GM12873 (cell line): Measurements from ENCODE around the gene SLC25A21.

ENCODE experiments used
- CTCF ChIP-seq: IDR thresholded peaks from 2 replicates; pipeline ENCODE4 v1.5.1; 2012; ENCODE audit warnings: low read depth, mild to moderate bottlenecking, moderate library complexity, low read length, control low read depth; ENCODE audit not compliant: insufficient read depth; ENCODE audit errors: missing control alignments

SLC25A21 gene

GRCh38 chr14:36768638-36769337, 403.6 kb downstream of the SLC25A21 start:
- TF ChIP-seq CTCF = no peak

GRCh38 chr14:36767603-36768281, 404.7 kb downstream of the SLC25A21 start:
- no peak for TF ChIP-seq CTCF

GRCh38 chr14:36766974-36767373, 405.4 kb downstream of the SLC25A21 start:
- no peak for TF ChIP-seq CTCF

GRCh38 chr14:36757734-36758601, 414.4 kb downstream of the SLC25A21 start:
- TF ChIP-seq CTCF = no peak

- TF ChIP-seq CTCF = no peak
These were observed 416.2 kb downstream of the SLC25A21 start for GRCh38 chr14:36756226-36756625.

- no peak for TF ChIP-seq CTCF
These were observed 416.6 kb downstream of the SLC25A21 start for GRCh38 chr14:36755756-36756155.

- no peak for TF ChIP-seq CTCF
These were observed 420.5 kb downstream of the SLC25A21 start for GRCh38 chr14:36751920-36752319.
